Measurements from ENCODE around the gene DCLK1. TPM values are rescaled to one million over a fixed set of nuclear protein-coding genes. Genes with fewer than 3 reads are reported as not detected.

Gene DCLK1
- total RNA-seq, 4 donors from 2014 or later, result 11.7 to 51.4 (median 15.8) TPM

DNA sequence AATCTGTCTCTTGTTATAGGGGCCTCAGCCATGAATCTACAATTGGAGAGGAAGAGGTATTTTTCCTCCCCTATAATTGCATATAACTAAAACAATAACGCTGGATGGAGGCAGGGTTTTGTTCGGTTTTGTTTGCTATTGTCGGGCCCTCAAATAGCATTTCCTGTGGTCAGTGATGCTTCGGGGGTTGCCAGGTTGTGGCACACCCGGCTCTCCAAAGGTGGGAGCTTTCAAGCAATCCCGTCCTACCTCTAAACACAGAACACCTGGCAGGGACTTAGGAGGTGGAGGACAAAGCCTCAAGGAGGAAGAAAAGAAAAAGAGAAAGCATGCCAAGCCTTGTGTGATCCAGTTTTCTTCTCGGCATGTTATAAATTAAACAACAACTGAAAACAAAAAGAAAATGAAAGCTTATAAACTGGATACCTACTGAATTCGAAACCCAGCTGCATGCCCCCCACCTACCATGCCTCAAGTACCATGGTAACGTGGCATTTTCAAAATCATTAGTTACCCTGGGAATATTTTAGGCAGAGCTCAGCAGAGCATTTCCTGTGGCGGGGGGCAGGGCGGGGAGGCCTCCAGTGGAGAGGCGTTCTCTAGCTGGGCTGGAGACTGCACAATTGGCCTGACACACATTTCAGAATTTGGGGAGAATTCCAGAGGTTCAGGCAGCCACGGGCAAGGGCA lies 213.8 kb downstream of the DCLK1 start:
- H3K27me3 ChIP-seq, result no peaks in the 10 kb centered on the region
- DNase-seq (ENCODE audit: low spot score in 2 of 2), result no peak
- H3K4me3 ChIP-seq, result peak overlapping the region; percentile 2
- H3K4me1 ChIP-seq, result peaks cover 5% of the 10 kb centered on the region
- 52% methylated on average over 13 of the region's 13 CpGs for WGBS
- no peaks in the 10 kb centered on the region for H3K9me3 ChIP-seq
- no peaks in the 10 kb centered on the region for H3K36me3 ChIP-seq
- H3K27ac ChIP-seq, result peak overlapping the region; percentile 10
- TF ChIP-seq POLR2AphosphoS5 (IDR thresholded peaks at IDR 0.05) (no peak), POLR2A (IDR thresholded peaks at IDR 0.05) (no peak), EP300 (IDR thresholded peaks at IDR 0.05) (no peak), CTCF (IDR thresholded peaks at IDR 0.05) (no peak)

- Histone ChIP-seq H3K4me3 (no peak overlapping the region), H3K27ac (no peak overlapping the region), H3K4me1 (peaks cover 5% of the 10 kb centered on the region), H3K9me3 (no peaks in the 10 kb centered on the region), H3K36me3 (no peaks in the 10 kb centered on the region), H3K27me3 (no peaks in the 10 kb centered on the region)
- 57% methylated on average over 2 of the region's 2 CpGs for WGBS
- TF ChIP-seq POLR2AphosphoS5 (IDR thresholded peaks at IDR 0.05) (no peak), CTCF (IDR thresholded peaks at IDR 0.05) (no peak), EP300 (IDR thresholded peaks at IDR 0.05) (no peak), POLR2A (IDR thresholded peaks at IDR 0.05) (no peak)
- no peak for DNase-seq (ENCODE audit: low spot score in 2 of 2)
These were observed 215.0 kb downstream of the DCLK1 start for GRCh38 chr13:35916146-35916545.

GRCh38 chr13:35914662-35915061 lies 216.5 kb downstream of the DCLK1 start:
- DNase-seq (ENCODE audit: low spot score in 2 of 2), result no peak
- Histone ChIP-seq H3K36me3 (no peaks in the 10 kb centered on the region), H3K4me1 (peaks cover 5% of the 10 kb centered on the region), H3K27me3 (no peaks in the 10 kb centered on the region), H3K27ac (no peak overlapping the region), H3K4me3 (no peak overlapping the region), H3K9me3 (no peaks in the 10 kb centered on the region)
- 36% methylated on average over 1 of the region's 1 CpG for WGBS
- TF ChIP-seq POLR2A (IDR thresholded peaks at IDR 0.05) (no peak), EP300 (IDR thresholded peaks at IDR 0.05) (no peak), POLR2AphosphoS5 (IDR thresholded peaks at IDR 0.05) (no peak), CTCF (IDR thresholded peaks at IDR 0.05) (no peak)

- Histone ChIP-seq H3K27ac (no peak overlapping the region), H3K4me1 (peaks cover 5% of the 10 kb centered on the region), H3K9me3 (no peaks in the 10 kb centered on the region), H3K4me3 (no peak overlapping the region), H3K27me3 (no peaks in the 10 kb centered on the region), H3K36me3 (no peaks in the 10 kb centered on the region)
- 77% methylated on average over 5 of the region's 7 CpGs for WGBS
- TF ChIP-seq POLR2A (IDR thresholded peaks at IDR 0.05) (no peak), CTCF (IDR thresholded peaks at IDR 0.05) (no peak), EP300 (IDR thresholded peaks at IDR 0.05) (no peak), POLR2AphosphoS5 (IDR thresholded peaks at IDR 0.05) (no peak)
- DNase-seq (ENCODE audit: low spot score in 2 of 2), result no peak
These were observed 218.3 kb downstream of the DCLK1 start for GRCh38 chr13:35912841-35913240.

DNA sequence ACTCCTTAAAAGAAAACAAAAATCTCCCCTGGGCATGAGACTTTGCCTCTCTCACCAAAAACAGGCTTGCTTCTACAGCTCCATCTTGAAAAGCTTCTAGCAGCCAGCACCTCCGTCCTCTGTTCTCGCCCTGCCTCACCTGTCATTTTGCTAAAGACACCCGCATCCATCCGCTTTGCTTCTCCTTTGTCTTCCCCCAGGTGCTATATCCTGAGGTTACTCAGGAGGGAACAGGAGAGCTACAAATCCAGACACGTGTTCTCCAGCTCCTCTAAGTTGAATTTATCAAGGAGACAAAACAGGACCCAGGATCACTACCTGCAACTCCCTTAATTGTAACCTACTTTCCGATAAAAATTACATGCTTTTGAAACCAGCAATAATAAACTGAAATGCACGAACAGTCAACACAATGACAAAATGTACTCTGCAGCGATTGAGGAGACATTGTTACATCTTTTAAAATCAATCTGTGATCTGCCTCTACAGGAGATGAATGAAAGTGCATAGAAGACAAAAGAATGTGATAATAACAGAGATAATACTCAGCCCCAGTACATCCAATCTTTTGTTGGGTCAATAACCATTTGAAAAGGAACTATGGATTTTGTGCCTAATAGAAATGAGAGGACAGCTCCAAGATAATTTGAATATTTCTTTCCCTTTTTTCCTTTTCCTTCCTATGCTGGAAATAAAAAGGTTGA lies 221.2 kb downstream of the DCLK1 start:
- 66% methylated on average over 8 of the region's 8 CpGs for WGBS
- H3K27me3 ChIP-seq, result no peaks in the 10 kb centered on the region
- no peaks in the 10 kb centered on the region for H3K9me3 ChIP-seq
- H3K4me3 ChIP-seq, result no peak overlapping the region
- DNase-seq (ENCODE audit: low spot score in 2 of 2), result no peak
- TF ChIP-seq POLR2A (IDR thresholded peaks at IDR 0.05) (no peak), CTCF (IDR thresholded peaks at IDR 0.05) (no peak), POLR2AphosphoS5 (IDR thresholded peaks at IDR 0.05) (no peak), EP300 (IDR thresholded peaks at IDR 0.05) (no peak)
- H3K4me1 ChIP-seq, result no peaks in the 10 kb centered on the region
- H3K27ac ChIP-seq, result no peak overlapping the region
- no peaks in the 10 kb centered on the region for H3K36me3 ChIP-seq

All from suprapubic skin (tissue), 4 donors.